HL-60/S4 treated with phorbol 12-myristate 13-acetate at 8.2 ng/mL for 4 days and 3 days (cell line): Measurements from ENCODE around the gene GATC.
"Not testable (repeated sequence)": the region's sequence is repeated elsewhere in the genome, so short reads cannot be mapped to it uniquely, and the experiment has no call there.

ENCODE experiments used
- in situ Hi-C: fragments of 300-500 bp; cut with MboI; formaldehyde crosslinking; loops from 2 replicates; pipeline ENCODE4 v1.15.0; 2022; ENCODE audit warnings: low sequenced_read_pairs

GATC gene

DNA sequence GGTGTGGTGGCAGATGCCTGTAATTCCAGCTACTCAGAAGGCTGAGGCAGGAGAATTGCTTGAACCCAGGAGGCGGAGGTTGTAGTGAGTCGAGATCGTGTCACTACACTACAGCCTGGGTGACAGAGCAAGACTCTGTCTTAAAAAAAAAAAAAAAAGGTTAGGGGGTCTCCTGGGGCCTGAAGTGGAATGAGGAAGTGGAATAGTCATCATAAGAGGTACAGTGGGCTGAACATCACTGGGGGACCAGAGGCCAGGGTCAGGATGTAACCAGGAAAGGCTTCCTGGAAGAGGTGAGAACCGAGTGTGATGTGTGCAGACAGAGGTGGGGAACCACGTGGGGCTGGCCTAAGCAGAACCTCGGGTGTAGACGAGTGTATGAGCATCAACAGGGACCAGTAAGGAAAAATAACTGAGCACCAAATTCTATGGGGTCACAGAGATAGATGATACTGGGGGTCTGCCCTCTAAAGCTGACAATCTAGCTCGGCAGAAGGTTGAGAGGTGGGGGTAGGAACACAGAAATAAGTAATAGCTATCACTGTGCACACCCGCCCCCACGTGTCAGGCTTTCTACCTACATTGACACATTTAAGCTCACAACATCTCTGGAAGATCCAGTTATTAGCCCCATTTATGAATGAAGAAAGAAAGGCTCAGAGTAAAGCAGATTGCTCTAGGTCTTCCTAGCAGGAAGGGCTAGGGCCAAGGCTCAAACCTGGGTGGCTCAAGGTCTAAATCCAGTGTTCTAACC is 13.3 kb upstream of the GATC start:
- in situ Hi-C loops, result no loop called here

DNA sequence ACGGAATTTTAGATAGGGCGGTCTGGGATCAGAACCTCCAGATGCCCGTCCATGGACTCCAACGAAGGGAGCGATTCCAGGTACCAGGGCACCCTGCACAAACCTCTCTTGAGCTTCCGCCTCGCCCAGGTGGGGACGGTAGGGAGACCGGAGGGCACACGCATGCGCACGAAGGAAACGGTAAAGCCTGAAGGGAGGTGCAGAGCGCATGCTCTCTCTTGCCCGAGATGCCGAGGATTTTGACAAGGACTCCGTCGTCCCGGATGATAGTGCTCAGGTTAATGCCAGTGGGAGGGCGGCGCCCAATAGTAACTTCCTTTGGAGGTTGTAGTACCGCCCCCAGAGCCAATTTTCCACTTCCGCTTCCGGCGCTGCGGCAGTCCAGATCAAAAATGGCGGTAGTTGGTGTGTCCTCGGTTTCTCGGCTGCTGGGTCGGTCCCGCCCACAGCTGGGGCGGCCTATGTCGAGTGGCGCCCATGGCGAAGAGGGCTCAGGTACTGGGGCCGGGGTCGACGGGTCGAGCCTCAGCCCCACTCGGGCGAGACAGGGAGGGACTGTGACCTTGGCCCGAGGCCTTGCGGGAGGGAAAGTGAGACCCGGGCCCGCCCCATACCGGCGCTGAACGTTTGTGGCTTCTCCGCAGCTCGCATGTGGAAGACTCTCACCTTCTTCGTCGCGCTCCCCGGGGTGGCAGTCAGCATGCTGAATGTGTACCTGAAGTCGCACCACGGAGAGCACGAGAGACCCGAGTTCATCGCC is 8.3 kb upstream of the GATC start, which contains the start of gene COX6A1:
Gene COX6A1, plus strand, starts transcription at position 379 of the 760 bp plus-strand sequence. Its CDS starts 14 bp downstream, at position 393.
- in situ Hi-C loops, result no loop called here

DNA sequence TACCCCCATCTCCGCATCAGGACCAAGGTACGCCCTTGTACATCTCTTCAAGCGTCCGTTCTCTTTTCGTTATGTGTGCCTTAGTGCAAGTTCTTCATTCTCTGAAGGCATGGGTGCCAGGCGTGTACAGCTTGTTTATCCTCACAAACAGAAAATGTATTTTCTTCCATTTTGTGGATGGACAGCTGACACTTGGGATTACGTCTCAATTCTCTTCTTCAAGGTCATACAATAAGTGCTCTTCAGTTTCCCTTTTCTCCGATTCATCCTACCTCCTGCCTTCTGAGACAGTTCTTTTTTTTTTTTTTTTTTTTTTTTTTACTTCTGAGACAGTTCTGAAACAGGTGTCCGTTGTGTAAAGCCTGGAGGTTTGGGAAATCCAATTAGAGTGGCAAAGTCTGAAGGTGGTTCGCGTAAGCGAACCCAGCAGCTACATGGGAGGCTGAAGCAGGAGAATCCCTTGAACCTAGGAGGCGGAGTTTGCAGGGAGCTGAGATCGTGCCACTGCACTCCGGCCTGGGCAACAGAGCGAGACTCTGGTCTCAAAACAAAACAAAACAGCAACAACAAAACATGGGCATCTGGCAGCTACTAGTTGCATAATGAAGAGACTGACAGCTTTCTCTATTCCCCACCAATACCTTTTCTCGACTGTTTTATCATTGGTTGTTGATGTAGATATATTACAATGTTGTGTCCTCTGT is 7.6 kb upstream of the GATC start:
- in situ Hi-C loops, result no loop called here

DNA sequence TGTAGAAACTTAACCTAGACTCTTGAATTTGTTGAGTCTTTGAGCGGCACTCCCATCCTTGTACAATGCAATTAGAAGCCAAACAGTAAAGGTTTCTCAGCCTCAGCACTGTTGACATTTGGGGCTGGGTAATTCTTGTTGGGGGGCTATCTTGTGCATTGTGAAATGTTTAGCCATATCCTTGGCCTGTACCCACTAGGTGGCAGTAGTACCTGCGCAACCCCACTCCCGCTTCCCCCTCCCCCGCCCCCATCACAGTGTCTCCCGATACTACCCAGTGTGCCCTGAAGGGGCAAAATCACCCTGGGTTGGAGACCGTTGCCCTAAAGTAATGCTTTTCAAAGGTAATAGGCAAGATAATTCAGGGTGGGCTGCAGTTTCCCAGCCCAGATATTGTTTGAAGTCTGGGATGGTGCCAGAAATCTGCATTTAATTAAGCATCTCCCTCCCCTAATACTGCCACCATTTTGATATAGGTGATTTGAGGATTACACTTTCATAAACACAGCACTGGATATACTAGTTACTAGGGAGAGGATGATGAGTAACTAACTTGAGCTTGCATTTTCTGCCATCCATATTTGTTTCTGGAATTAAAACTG is 6.5 kb upstream of the GATC start:
- in situ Hi-C loops, result no loop called here

DNA sequence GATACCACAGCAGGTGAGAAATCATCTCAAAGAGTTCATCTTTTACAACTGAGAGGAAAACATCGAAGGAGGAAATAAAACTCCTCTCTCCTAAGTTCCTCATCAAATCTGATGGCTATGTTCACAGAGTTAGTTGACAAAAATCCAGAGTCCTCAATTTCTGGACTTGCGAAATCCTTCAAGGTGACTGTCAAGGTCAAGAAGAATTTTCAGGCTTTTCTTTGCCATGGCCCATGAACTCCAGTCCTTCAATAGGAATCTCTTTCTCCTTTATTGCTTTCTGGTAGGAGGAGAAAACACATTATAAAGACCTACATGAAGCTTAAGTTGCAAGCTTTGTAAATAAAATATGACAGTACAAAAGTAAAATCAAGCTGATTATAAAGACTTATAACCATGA is 1.6 kb upstream of the GATC start:
- in situ Hi-C loops, result no loop called here

DNA sequence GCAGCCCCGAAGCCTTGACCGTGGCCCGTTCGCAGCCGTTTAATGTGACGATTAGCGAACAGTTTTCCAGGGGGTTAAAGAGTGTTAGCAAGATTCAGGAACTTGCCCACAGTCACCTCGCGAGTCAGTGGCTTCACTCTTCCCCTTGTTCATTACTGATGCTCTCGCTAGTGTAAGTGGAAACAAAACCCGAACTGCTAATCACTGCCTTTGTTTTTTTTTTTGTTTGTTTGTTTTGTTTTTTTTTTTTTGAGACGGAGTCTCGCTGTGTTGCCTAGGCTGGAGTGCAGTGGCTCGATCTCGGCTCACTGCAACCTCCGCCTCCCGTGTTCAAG is 567 bp downstream of the GATC start:
- in situ Hi-C loops, result not testable (repeated sequence)

DNA sequence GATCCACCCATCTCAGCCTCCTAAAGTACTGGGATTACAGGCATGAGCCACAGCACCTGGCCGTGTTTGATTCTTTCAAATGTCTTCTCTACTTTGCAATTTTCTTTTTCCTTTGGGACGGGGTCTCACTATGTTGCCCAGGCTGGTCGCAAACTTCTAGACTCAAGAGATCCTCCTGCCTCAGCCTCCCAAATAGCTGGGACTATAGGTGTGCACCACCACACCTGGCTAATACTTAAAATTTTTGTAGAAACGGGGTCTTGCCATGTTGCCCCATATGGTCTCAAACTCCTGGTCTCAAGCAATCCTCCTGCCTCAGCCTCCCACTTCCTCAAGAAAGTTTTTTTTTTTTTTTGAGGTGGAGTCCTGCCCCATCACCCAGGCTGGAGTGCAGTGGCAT is 1.7 kb downstream of the GATC start:
- in situ Hi-C loops, result no loop called here

DNA sequence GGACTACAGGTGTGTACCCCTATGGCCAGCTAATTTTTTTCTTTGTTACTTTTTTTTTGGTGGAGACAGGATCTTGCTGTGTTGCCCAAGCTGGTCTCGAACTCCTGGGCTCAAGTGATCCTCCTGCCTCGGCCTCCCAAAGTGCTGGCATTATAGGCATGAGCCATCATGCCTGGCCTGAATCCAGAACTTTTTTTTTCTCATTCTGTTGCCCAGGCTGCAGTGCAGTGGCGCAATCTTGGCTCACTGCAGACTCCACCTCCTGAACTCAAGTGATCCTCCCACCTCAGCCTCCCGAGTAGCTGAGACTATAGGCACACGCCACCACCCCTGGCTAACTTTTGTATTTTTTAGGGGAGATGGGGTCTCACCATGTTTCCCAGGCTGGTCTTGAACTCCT is 6.3 kb downstream of the GATC start:
- in situ Hi-C loops, result not testable (repeated sequence)

DNA sequence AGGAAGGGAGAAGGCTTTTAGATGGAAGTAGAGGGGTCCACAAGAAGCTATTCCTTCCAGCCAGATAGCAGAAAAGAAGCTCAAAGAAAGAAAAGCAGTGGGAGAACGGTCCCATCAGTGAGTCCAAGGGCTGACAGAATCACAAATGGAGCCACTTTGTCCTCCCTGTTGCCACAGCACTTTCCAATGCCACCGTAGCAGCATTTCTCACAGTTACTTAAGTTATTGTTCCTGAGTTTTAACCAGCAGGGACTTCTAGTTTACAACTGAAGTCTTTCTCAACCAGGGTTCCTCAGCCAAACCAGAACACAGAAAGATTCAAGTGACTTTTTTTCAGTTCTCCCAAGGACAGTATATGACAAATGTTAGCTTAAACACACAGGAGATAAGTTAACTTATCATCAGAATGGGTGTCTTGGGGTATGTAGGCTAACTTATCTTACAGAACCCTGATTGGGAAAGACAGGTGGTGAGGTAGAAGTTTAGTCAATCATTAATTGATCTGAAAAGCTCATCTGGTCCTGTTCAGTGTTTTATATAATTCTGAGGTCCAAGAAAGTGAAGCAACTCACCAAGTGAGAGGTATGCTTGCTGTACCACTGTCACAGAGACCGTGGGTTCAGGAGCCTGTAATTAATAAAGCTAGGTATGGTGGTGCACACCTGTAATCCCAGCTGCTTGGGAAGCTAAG is 7.0 kb downstream of the GATC start:
- in situ Hi-C loops, result no loop called here

DNA sequence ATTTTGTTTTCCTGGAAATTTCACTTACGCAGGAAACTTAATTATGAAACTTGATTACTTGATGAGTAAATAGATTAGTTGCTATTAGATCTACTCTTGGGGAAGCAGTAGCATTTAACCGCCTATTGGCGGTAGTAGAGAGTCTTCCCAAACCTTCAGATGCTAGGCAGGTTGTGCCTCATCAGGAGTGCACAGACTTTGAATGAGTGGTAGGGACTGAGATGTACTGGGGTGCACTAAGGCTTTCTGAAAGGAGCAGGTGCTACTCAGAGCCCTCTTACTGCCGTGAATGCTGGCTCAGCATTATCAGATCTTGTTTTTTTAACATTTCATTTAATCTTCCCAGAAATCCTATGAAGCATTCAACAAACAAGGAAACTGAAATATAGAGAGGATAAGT is 7.7 kb downstream of the GATC start:
- in situ Hi-C loops, result no loop called here

DNA sequence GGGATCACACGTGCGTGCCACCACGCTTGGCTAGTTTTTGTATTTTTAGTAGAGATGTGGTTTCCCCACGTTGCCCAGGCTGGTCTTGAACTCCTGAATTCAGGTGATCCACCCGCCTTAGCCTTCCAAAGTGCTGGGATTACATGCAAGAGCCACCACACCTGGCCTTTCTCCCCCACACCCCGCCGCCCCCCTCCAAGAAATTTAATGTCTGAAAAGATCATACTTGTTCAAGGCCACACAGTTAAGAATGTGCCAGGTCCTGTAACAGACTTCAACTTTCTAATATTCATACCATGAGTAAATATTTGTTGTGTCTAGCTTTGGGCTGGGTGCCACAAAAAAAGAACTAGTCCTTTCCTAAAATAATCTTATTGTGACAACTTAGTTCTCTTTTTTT is 9.1 kb downstream of the GATC start:
- in situ Hi-C loops, result no loop called here

DNA sequence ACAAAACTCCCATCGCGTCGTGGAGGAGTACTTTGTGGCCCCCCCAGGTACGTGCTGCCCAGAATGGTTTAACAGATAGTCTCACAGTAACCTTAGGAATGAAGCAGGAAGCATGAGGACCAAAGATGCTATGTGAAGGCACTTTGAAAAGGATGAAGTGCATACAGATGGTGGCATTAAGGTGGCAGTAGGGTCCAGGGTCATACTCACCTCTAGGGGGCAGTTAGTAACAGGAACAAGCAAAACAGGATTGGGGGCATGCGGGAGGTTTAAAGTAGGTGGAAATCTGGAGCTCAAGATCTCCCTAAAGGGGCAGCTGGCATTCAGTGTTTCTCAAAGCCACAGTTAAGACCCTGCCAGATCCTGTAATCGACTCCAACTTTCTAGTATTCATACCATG is 10.9 kb downstream of the GATC start:
- in situ Hi-C loops, result no loop called here

DNA sequence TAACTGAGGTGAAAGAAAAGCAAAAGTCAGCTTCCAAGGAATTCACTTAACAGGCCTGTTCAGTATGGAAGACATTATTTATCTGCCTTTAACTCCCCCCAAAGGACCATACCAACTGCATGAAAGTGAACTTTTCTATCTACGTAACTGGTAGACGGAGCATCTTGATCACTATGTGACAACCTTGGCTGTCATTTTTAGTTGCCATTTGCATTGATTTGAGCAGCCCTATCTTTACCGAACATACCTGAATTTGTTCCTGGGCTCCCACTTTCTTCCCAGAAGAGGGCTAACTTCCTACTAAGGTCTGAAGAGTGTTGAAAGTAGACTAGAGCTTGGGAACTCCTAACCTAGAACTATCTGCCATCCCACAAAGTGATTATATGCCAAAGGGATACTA is 13.9 kb downstream of the GATC start:
- in situ Hi-C loops, result no loop called here

DNA sequence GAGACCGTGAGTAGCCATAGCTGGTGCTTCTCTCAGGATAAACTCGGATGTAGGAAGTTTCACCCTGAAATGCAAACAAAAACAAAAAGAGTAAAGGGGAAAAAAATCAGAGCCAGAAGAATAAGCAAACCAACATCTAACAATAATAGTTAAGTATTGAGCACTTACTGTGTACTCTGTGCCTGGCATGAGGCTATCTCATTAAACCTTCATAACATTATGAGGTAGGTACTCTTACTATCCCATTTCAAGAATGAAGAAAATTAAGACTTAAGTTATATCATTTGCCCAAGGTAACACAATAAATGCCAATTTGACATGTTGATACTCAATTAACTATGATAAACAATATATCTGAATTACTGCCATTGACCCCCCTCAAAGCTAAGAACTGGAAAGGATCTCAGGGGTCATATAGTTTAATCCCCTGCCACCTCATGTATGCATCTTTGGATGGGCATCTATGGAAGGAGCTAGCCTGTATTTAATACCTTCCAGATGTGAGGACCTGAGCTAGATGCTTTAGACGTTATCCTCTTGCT is 15.9 kb downstream of the GATC start:
- in situ Hi-C loops, result no loop called here

DNA sequence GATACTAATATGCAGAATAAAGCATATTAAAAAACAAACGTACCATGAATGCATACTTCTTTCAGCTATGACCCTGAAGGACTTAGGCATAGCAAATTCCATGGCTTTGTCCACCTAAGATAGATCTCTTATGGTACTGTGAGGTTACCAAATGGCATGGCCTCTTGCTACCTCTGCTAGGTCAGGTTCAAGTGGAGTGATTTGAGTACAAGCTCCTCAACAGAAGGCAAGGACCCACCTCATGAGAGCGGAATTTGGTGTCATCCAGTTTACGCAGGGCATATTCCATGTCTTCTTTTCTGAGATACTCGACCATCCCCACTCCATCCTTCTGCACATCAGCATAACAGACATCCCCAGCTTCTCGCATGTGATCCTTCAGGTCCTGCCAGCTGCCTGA is 17.5 kb downstream of the GATC start:
- in situ Hi-C loops, result no loop called here

DNA sequence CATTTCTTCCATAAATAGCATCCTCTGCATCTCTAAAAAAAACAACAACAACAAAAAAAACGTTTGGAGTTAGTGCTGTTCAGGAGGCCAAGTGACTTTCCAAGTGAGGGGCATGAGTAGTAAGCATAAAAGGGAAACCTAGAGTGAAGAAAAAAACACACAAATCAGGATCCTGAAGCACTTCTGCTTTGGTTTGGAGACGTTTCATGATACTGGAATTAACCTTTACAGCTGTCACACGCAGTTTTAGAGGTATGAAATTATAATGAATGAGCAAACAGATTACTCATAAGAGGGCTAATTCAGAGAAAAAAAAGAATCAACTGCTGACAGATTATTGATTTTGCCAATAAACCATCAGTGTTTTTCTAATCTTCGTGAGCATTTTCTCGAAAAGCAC is 19.5 kb downstream of the GATC start:
- in situ Hi-C loops, result no loop called here

DNA sequence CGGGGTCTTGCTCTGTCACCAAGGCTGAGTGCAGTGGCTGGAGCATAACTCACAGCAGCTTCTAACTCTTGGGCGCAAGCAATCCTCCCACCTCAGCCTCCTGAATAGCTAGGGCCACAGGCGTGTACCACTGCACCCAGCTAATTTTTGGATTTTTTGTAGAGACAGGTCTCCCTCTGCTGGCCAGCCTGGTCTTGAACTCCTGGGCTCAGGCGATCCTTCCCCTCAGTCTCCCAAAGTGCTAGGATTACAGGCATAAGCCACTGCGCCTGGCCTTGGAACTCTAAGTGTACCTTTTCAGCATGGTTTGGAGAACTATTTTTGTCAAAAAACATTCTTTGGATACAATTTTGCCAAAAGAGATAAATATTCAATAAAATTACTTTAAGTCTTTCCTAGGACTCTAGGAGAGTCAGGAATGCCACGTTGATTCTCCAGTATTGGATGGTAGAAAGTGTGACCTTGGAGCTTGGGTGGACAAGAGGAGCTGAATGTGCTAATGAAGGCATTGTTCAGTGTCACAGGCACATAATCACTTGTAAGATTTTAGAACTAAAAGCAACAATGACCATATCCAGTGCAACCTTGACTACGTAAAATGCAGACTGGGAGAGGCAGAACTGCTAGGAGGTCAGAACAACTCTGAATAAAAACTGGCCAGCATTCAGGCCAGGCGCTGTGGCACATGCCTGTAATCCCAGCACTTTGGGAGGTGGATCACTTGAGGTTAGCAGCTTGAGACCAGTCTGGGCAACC is 20.5 kb downstream of the GATC start:
- in situ Hi-C loops, result no loop called here

DNA sequence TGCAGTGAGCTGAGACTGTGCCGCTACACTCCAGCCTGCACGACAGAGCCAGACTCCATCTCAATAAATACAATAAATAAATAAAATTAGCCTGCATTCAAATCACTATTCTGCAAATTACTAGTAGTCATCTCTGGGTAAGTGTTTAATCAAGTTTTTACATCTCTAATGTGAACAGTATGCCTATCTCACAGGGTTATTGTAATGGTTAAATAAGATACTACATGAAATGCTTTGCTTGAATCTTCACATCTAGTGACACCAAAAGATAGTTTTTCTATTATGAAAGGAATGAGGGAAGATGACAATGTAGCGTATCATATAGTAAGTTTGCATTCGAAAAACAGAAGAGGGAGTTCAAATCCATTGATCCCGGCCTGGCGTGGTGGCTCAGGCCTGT is 21.2 kb downstream of the GATC start:
- in situ Hi-C loops, result no loop called here

DNA sequence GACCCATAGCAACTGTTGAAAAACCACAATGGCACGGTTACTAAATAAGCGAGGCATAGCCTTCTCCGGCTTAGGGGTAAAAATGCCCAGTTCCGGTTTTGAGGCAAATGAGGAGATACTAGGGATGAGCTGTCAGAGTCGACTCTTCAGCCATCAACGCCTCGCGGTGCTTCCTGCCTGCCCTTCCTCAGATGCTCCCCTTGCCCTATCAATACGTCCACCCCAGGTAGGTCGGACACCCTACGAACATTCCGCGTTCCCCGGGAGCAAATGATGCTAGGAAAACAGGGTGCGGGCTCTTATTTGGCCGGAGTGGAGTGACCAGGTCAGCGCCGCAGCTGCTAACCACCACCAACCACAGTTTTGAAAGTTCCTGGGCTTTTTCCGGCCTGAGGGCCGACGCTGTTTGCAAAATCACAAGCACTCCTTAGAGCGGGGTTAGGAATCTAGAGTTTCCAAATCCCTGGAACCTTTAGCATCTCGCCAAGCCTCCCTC is 22.1 kb downstream of the GATC start:
- in situ Hi-C loops, result no loop called here
